ENCODE results near the gene FOXP4. TPM values are rescaled to one million over a fixed set of nuclear protein-coding genes. Genes with fewer than 3 reads are reported as not detected.

FOXP4 gene
- total RNA-seq, 1 donor from 2014 or later, result 1.6 TPM

DNA sequence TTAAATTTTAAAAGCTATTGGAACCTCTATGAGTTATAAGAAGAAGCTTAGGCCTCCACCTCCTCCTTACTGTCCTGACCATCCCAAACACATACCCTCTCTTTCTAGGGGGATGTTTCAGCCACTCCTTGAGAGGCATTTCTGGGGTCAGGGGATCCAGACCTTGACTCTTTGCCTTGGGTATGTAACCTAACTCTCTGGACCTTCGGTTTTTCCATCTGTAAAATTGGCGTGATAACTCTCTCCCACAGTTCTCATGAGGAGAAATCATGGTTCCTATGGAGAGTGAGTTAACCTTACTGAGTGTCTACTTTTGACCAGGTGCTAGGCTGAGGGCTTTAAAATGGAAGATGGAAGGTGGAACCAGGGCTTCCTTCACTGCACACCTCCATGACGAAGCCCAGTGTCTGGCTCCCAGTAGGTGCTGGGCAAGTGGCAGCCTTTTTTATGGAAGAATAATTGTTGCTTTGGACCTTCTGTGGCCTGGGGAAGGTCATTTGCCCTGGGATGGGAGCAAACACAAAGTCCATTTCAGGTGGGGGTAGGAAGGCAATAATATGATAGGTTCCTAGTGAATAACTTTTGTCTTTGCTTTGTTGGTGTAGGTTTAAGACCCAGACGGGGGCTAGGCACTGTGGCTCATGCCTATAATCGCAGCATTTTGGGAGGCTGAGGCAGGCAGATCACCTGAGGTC, 18.4 kb downstream of the FOXP4 start:
- H3K27me3 ChIP-seq (ENCODE audit: control insufficient read depth in 3 of 3, insufficient read depth in 3 of 3, low read length in 3 of 3), result no peaks in the 10 kb centered on the region
- no peak overlapping the region for H3K9ac ChIP-seq (ENCODE audit: low read depth in 1 of 3, low read length in 3 of 3)
- H3K36me3 ChIP-seq (ENCODE audit: control insufficient read depth in 3 of 3, insufficient read depth in 3 of 3, low read length in 3 of 3), result peaks cover 20 to 30% (median 26%) of the 10 kb centered on the region in 3 donors
- H3K9me3 ChIP-seq (ENCODE audit: control insufficient read depth in 3 of 3, low read length in 3 of 3), result no peaks in the 10 kb centered on the region
- H3K4me1 ChIP-seq (ENCODE audit: control insufficient read depth in 3 of 3, insufficient read depth in 3 of 3, low read length in 3 of 3), result peaks cover 21 to 42% (median 23%) of the 10 kb centered on the region in 3 donors
- no peak overlapping the region for H3K4me3 ChIP-seq (ENCODE audit: low read length in 3 of 3)
- no peak overlapping the region for H3K27ac ChIP-seq (ENCODE audit: low read depth, low read length)

DNA sequence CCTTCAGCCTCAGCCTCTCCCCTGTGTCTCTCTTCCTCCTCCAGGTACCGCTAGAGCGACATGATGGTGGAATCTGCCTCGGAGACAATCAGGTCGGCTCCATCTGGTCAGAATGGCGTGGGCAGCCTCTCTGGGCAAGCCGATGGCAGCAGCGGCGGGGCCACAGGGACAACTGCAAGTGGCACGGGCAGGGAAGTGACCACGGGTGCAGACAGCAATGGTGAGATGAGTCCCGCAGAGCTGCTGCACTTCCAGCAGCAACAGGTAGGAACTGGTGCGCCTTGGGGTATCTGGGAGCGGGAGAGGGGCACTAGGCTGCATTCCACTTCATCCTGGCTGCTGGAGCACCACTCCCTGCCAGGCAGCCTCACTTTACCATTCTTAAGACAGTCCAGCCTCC, 19.5 kb downstream of the FOXP4 start:
- H3K9me3 ChIP-seq (ENCODE audit: control insufficient read depth in 3 of 3, low read length in 3 of 3), result no peaks in the 10 kb centered on the region
- H3K4me3 ChIP-seq (ENCODE audit: low read length in 3 of 3), result no peak overlapping the region
- H3K36me3 ChIP-seq (ENCODE audit: control insufficient read depth in 3 of 3, insufficient read depth in 3 of 3, low read length in 3 of 3), result peaks cover 23 to 33% (median 27%) of the 10 kb centered on the region in 3 donors
- no peak overlapping the region for H3K9ac ChIP-seq (ENCODE audit: low read depth in 1 of 3, low read length in 3 of 3)
- H3K4me1 ChIP-seq (ENCODE audit: control insufficient read depth in 3 of 3, insufficient read depth in 3 of 3, low read length in 3 of 3), result peaks cover 18 to 48% (median 27%) of the 10 kb centered on the region in 3 donors
- H3K27ac ChIP-seq (ENCODE audit: low read depth, low read length), result no peak overlapping the region
- no peaks in the 10 kb centered on the region for H3K27me3 ChIP-seq (ENCODE audit: control insufficient read depth in 3 of 3, insufficient read depth in 3 of 3, low read length in 3 of 3)

DNA sequence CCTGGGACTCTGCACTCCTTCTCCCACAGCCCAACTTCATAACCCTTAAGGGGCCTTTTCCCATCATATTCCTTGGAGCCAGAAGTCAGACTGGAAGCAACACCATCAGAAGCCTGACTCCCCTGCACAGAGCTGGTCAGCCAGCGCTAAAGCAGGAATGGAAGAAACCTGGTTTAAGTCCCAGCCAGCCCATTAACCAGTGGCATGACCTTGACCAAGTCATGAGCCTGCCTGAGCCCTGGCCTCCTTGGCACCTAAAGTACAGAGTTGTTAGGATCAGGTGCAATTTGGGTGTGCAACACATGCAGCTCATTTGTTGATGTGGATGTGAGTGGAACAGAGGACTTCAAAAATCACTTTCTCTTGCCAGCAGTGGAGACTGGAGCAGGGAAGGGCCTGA, 20.8 kb downstream of the FOXP4 start:
- H3K9ac ChIP-seq (ENCODE audit: low read depth in 1 of 3, low read length in 3 of 3), result no peak overlapping the region
- H3K27ac ChIP-seq (ENCODE audit: low read depth, low read length), result no peak overlapping the region

DNA sequence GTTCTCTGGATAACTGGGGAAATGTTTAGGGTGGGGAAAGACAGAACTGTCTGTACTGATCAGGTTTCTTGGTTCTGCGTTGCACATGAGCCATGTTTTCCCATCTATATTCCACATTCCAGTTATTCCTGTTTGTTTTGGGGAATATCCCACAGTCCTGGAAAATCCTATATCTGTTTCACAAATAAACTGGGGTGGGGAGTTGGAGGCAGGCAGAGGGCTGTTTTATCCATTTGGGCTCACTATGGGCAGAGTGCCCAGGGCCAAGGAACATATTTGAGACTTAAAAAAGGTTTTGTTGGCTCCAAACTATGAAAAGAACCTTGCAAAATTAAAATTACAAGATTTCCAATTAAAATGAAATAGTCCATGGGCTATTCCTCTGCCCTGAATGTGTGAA, 21.5 kb downstream of the FOXP4 start:
- H3K9ac ChIP-seq (ENCODE audit: low read depth in 1 of 3, low read length in 3 of 3), result no peak overlapping the region
- H3K4me1 ChIP-seq (ENCODE audit: control insufficient read depth in 3 of 3, insufficient read depth in 3 of 3, low read length in 3 of 3), result peaks cover 11 to 30% (median 18%) of the 10 kb centered on the region in 3 donors
- no peaks in the 10 kb centered on the region for H3K9me3 ChIP-seq (ENCODE audit: control insufficient read depth in 3 of 3, low read length in 3 of 3)
- peaks cover 23 to 38% (median 27%) of the 10 kb centered on the region in 3 donors for H3K36me3 ChIP-seq (ENCODE audit: control insufficient read depth in 3 of 3, insufficient read depth in 3 of 3, low read length in 3 of 3)
- H3K4me3 ChIP-seq (ENCODE audit: low read length in 3 of 3), result no peak overlapping the region
- no peaks in the 10 kb centered on the region for H3K27me3 ChIP-seq (ENCODE audit: control insufficient read depth in 3 of 3, insufficient read depth in 3 of 3, low read length in 3 of 3)
- H3K27ac ChIP-seq (ENCODE audit: low read depth, low read length), result no peak overlapping the region

More for the DNA sequence above, 20.8 kb downstream of the FOXP4 start:
- peaks cover 17 to 37% (median 23%) of the 10 kb centered on the region in 3 donors for H3K4me1 ChIP-seq (ENCODE audit: control insufficient read depth in 3 of 3, insufficient read depth in 3 of 3, low read length in 3 of 3)
- no peaks in the 10 kb centered on the region for H3K27me3 ChIP-seq (ENCODE audit: control insufficient read depth in 3 of 3, insufficient read depth in 3 of 3, low read length in 3 of 3)
- H3K4me3 ChIP-seq (ENCODE audit: low read length in 3 of 3), result no peak overlapping the region
- H3K36me3 ChIP-seq (ENCODE audit: control insufficient read depth in 3 of 3, insufficient read depth in 3 of 3, low read length in 3 of 3), result peaks cover 23 to 38% (median 27%) of the 10 kb centered on the region in 3 donors
- no peaks in the 10 kb centered on the region for H3K9me3 ChIP-seq (ENCODE audit: control insufficient read depth in 3 of 3, low read length in 3 of 3)

DNA sequence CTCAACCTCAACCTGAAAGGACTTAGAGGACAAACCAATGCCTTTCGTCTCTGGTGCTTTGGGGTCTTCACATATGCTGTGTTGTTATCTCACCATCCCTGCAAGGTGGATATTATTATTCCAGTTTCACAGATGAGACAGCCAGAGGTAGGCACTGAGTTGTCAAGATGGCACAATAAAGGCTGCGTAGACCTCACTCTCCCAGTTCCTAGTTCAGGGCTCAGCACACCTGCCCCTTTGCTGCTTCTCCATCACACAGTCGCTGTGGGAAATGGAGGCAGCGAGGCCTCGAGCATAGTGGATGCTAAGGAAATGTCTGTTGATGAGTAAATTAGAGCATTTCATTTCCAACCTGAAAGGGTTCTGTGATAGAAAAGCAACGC, 22.0 kb downstream of the FOXP4 start:
- no peak overlapping the region for H3K27ac ChIP-seq (ENCODE audit: low read depth, low read length)

DNA sequence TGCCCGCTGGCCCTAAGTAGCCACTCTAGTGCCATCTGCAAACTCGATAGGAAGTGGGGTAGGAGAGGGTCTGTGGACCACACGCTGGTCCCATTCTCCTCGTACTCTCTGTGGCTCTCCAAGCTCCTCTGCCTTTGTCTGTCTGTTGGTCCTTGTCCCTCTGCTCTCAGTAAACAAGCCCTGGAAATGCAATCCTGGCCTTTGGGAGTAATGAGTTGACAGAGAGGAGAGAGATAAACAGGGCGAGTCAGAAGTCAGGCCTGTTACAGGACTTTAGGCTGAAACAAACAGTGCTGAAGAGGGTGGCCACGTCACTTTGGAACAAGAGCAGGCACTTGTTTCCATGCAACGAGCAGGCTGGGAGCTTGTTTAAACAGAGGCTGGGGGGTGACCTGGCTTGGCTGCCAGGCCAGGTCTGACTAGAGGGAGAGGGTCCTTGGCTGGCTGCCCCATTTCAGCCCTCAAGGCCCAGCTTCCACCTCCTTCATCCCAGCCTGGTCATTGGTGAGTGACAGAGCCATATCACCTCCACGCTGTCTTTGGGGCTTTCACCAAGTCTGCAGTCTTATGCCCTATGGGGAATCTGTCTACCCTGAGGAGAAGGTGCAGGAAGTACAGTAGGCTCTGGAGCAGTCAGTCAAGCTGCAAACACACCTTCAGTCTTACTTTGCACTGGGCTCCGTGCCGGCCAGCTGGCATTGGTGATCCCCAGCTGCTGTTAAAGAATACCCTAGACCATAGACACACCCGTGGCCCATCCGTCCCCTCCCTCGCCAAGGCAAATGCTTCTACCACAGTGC, 22.6 kb downstream of the FOXP4 start:
- H3K27me3 ChIP-seq (ENCODE audit: control insufficient read depth in 3 of 3, insufficient read depth in 3 of 3, low read length in 3 of 3), result no peaks in the 10 kb centered on the region
- no peak overlapping the region for H3K4me3 ChIP-seq (ENCODE audit: low read length in 3 of 3)
- peaks cover 23 to 38% (median 29%) of the 10 kb centered on the region in 3 donors for H3K36me3 ChIP-seq (ENCODE audit: control insufficient read depth in 3 of 3, insufficient read depth in 3 of 3, low read length in 3 of 3)
- no peak overlapping the region for H3K27ac ChIP-seq (ENCODE audit: low read depth, low read length)
- peaks cover 3 to 21% (median 12%) of the 10 kb centered on the region in 3 donors for H3K4me1 ChIP-seq (ENCODE audit: control insufficient read depth in 3 of 3, insufficient read depth in 3 of 3, low read length in 3 of 3)
- no peak overlapping the region for H3K9ac ChIP-seq (ENCODE audit: low read depth in 1 of 3, low read length in 3 of 3)
- no peaks in the 10 kb centered on the region for H3K9me3 ChIP-seq (ENCODE audit: control insufficient read depth in 3 of 3, low read length in 3 of 3)

More for the DNA sequence above, 22.0 kb downstream of the FOXP4 start:
- Histone ChIP-seq H3K4me3 (ENCODE audit: low read length in 3 of 3) (no peak overlapping the region), H3K9ac (ENCODE audit: low read depth in 1 of 3, low read length in 3 of 3) (no peak overlapping the region), H3K9me3 (ENCODE audit: control insufficient read depth in 3 of 3, low read length in 3 of 3) (no peaks in the 10 kb centered on the region), H3K27me3 (ENCODE audit: control insufficient read depth in 3 of 3, insufficient read depth in 3 of 3, low read length in 3 of 3) (no peaks in the 10 kb centered on the region), H3K36me3 (ENCODE audit: control insufficient read depth in 3 of 3, insufficient read depth in 3 of 3, low read length in 3 of 3) (peaks cover 23 to 38% (median 27%) of the 10 kb centered on the region in 3 donors), H3K4me1 (ENCODE audit: control insufficient read depth in 3 of 3, insufficient read depth in 3 of 3, low read length in 3 of 3) (peaks cover 6 to 24% (median 13%) of the 10 kb centered on the region in 3 donors)

DNA sequence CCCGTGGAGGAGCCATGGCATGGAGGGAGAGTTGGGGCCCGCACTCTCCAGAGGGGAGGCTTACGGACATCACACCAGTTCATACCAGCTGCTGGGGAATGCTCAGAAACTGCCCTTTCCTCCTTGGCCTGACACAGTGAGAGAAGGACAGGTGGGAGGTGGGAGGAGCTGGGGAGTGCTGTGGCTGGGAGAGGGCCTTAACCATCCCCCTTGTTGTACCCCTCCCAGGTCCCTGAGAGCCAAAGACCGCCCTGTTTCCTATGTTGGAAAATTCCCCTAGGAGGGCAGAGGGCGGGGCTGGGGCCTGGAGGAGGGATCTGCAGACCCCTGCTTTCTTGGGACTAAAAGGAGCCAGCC, 24.1 kb downstream of the FOXP4 start:
- no peak overlapping the region for H3K27ac ChIP-seq (ENCODE audit: low read depth, low read length)
- H3K4me3 ChIP-seq (ENCODE audit: low read length in 3 of 3), result no peak overlapping the region
- peaks cover 23 to 38% (median 29%) of the 10 kb centered on the region in 3 donors for H3K36me3 ChIP-seq (ENCODE audit: control insufficient read depth in 3 of 3, insufficient read depth in 3 of 3, low read length in 3 of 3)
- H3K27me3 ChIP-seq (ENCODE audit: control insufficient read depth in 3 of 3, insufficient read depth in 3 of 3, low read length in 3 of 3), result no peaks in the 10 kb centered on the region
- H3K9ac ChIP-seq (ENCODE audit: low read depth in 1 of 3, low read length in 3 of 3), result no peak overlapping the region
- H3K4me1 ChIP-seq (ENCODE audit: control insufficient read depth in 3 of 3, insufficient read depth in 3 of 3, low read length in 3 of 3), result peaks cover 3 to 21% (median 12%) of the 10 kb centered on the region in 3 donors
- no peaks in the 10 kb centered on the region for H3K9me3 ChIP-seq (ENCODE audit: control insufficient read depth in 3 of 3, low read length in 3 of 3)

DNA sequence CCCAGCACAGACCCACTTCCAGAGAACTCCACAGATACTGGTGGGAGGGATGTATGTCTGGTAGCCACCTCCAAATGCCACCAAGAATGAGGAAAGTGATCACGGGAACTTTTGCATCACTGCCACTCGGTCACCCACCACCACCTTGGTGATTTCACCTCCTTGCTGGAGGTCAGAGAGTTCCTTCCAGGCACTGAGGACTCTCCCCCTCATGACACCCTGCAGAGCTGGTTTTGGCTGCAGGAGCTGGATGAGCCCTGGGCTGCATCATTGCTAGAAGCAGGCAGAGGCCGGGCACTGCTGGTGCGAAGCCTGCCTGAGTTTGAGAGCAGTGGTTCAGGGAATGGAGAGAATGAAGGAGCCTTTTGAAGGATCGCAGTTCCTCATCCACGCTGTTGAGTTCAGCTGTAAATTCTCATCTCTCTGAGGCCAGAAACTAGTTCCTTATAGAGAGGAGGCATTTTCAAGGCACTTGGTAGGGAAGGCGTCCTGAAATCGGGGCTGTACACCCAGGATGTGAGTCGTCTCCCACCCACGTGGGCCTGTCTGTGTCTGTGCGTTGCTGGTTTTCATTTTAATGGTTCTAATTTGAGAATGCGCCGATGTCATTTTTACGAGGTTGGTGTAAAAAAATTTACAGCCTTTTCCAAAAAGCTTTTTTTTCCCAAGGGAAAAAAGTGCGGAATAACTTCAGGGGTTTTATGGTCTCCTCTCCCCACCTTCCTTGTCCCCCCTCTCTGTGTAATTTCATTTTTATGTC, 25.0 kb downstream of the FOXP4 start:
- Histone ChIP-seq H3K27me3 (ENCODE audit: control insufficient read depth in 3 of 3, insufficient read depth in 3 of 3, low read length in 3 of 3) (no peaks in the 10 kb centered on the region), H3K9me3 (ENCODE audit: control insufficient read depth in 3 of 3, low read length in 3 of 3) (no peaks in the 10 kb centered on the region), H3K36me3 (ENCODE audit: control insufficient read depth in 3 of 3, insufficient read depth in 3 of 3, low read length in 3 of 3) (peaks cover 17 to 31% (median 21%) of the 10 kb centered on the region in 3 donors), H3K4me3 (ENCODE audit: low read length in 3 of 3) (no peak overlapping the region), H3K4me1 (ENCODE audit: control insufficient read depth in 3 of 3, insufficient read depth in 3 of 3, low read length in 3 of 3) (peaks cover 3 to 21% (median 12%) of the 10 kb centered on the region in 3 donors), H3K9ac (ENCODE audit: low read depth in 1 of 3, low read length in 3 of 3) (no peak overlapping the region), H3K27ac (ENCODE audit: low read depth, low read length) (no peak overlapping the region)

DNA sequence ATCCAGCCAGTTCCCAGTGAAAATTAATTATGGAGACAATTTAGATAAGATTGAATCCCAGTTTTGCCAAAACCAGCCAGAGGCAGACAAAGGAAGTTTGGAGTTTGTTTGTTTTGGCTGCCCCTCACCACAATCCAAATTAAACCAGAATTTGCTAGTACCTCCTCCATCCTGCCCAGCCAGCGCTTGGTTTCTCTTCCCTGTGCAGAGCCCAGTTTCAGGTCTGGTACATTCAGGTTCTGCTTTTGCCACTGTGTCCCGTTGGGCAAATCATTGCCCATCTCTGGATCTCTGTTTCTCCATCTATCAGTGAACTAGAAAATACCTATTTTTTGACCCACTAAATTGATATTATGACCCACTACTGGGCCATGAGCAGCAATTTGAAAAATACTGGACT, 26.4 kb downstream of the FOXP4 start:
- no peaks in the 10 kb centered on the region for H3K9me3 ChIP-seq (ENCODE audit: control insufficient read depth in 3 of 3, low read length in 3 of 3)
- no peak overlapping the region for H3K9ac ChIP-seq (ENCODE audit: low read depth in 1 of 3, low read length in 3 of 3)
- H3K4me1 ChIP-seq (ENCODE audit: control insufficient read depth in 3 of 3, insufficient read depth in 3 of 3, low read length in 3 of 3), result peaks cover 3 to 30% (median 20%) of the 10 kb centered on the region in 3 donors
- no peak overlapping the region for H3K4me3 ChIP-seq (ENCODE audit: low read length in 3 of 3)
- peaks cover 6 to 17% (median 12%) of the 10 kb centered on the region in 3 donors for H3K36me3 ChIP-seq (ENCODE audit: control insufficient read depth in 3 of 3, insufficient read depth in 3 of 3, low read length in 3 of 3)
- no peak overlapping the region for H3K27ac ChIP-seq (ENCODE audit: low read depth, low read length)
- H3K27me3 ChIP-seq (ENCODE audit: control insufficient read depth in 3 of 3, insufficient read depth in 3 of 3, low read length in 3 of 3), result no peaks in the 10 kb centered on the region

Data from skeletal muscle tissue (tissue), 4 donors.